GM23338 (cell line): ENCODE measurements around the gene SEC16A. TPM values are rescaled to one million over a fixed set of nuclear protein-coding genes. Genes with fewer than 3 reads are reported as not detected.

ENCODE experiments used
- ATAC-seq: fragments of 200-7000 bp; cut with Tn5 transposase; 3 replicates; pipeline ENCODE4 v1.9.1; 2020
- DNase-seq: peaks from one replicate; pipeline ENCODE4 v3.0.0-alpha.2; 2015; ENCODE audit warnings: low spot score
- H2AFZ ChIP-seq: fragments of 200-600 bp; sonication (generic); 2 replicates; pipeline ENCODE4 v1.8.0; 2016; ENCODE audit warnings: antibody characterized with exemption, mild to moderate bottlenecking, moderate library complexity
- H3F3A ChIP-seq: fragments of 200-600 bp; sonication (generic); replicated peaks from 2 replicates; pipeline ENCODE4 v1.8.0; 2017; ENCODE audit warnings: antibody characterized with exemption, mixed run types, low read depth
- H3K27ac ChIP-seq: fragments of 200-600 bp; sonication (generic); 2 replicates; pipeline ENCODE4 v1.6.1; 2016; ENCODE audit warnings: low read depth
- H3K27me3 ChIP-seq: fragments of 200-600 bp; sonication (generic); 2 replicates; pipeline ENCODE4 v1.8.0; 2016; ENCODE audit warnings: mild to moderate bottlenecking, mixed run types, moderate library complexity; ENCODE audit not compliant: insufficient read depth
- H3K36me3 ChIP-seq: fragments of 200-600 bp; sonication (generic); 2 replicates; pipeline ENCODE4 v1.8.0; 2016; ENCODE audit warnings: mild to moderate bottlenecking; ENCODE audit not compliant: insufficient read depth
- H3K4me1 ChIP-seq: fragments of 200-600 bp; sonication (generic); 2 replicates; pipeline ENCODE4 v1.8.0; 2016; ENCODE audit warnings: mild to moderate bottlenecking, moderate library complexity; ENCODE audit not compliant: insufficient read depth
- H3K4me2 ChIP-seq: fragments of 200-600 bp; sonication (generic); 2 replicates; pipeline ENCODE4 v1.7.1; 2017; ENCODE audit warnings: mixed run types
- H3K4me3 ChIP-seq: fragments of 200-600 bp; sonication (generic); 2 replicates; pipeline ENCODE4 v1.6.1; 2016; ENCODE audit warnings: mixed run types
- H3K79me2 ChIP-seq: fragments of 200-600 bp; sonication (generic); replicated peaks from 2 replicates; pipeline ENCODE4 v1.8.0; 2017; ENCODE audit warnings: mild to moderate bottlenecking; ENCODE audit not compliant: insufficient read depth
- H3K9me2 ChIP-seq: fragments of 200-600 bp; sonication (generic); 2 replicates; pipeline ENCODE4 v1.8.0; 2017; ENCODE audit not compliant: insufficient read depth
- H4K20me1 ChIP-seq: fragments of 200-600 bp; sonication (generic); replicated peaks from 2 replicates; pipeline ENCODE4 v1.8.0; 2017; ENCODE audit warnings: mild to moderate bottlenecking; ENCODE audit not compliant: insufficient read depth
- H3K27ac Mint-ChIP-seq: 2 replicates; pipeline ENCODE4 v1.8.0; 2020; ENCODE audit warnings: inconsistent platforms, mild to moderate bottlenecking, moderate library complexity, mixed read lengths
- H3K27me3 Mint-ChIP-seq: 3 replicates; pipeline ENCODE4 v1.8.0; 2022; ENCODE audit warnings: low read depth, mild to moderate bottlenecking, moderate library complexity, mixed read lengths, inconsistent platforms; ENCODE audit not compliant: insufficient read depth, poor library complexity
- H3K36me3 Mint-ChIP-seq: 3 replicates; pipeline ENCODE4 v1.8.0; 2021; ENCODE audit warnings: low read depth, mild to moderate bottlenecking, inconsistent platforms, moderate library complexity, mixed read lengths
- H3K4me1 Mint-ChIP-seq: 3 replicates; pipeline ENCODE4 v1.8.0; 2020; ENCODE audit warnings: mild to moderate bottlenecking, inconsistent platforms, mixed read lengths
- H3K4me3 Mint-ChIP-seq: 3 replicates; pipeline ENCODE4 v1.8.0; 2021; ENCODE audit warnings: moderate library complexity, mild to moderate bottlenecking, inconsistent platforms, mixed read lengths
- H3K9me3 Mint-ChIP-seq: 3 replicates; pipeline ENCODE4 v1.8.0; 2020; ENCODE audit warnings: moderate library complexity, mild to moderate bottlenecking, inconsistent platforms, mixed read lengths
- CREB1 ChIP-seq: fragments of 250-450 bp; sonication (Bioruptor Pico); IDR thresholded peaks from 2 replicates; pipeline ENCODE4 v1.5.0; 2020; ENCODE audit warnings: low read depth, mild to moderate bottlenecking, moderate library complexity
- EZH2 ChIP-seq: fragments of 200-600 bp; sonication (generic); IDR thresholded peaks from one replicate; pipeline ENCODE4 v1.8.0; 2017; ENCODE audit warnings: antibody characterized with exemption, mild to moderate bottlenecking, low read depth; ENCODE audit not compliant: unreplicated experiment
- EZH2phosphoT487 ChIP-seq: fragments of 200-600 bp; sonication (generic); IDR thresholded peaks from one replicate; pipeline ENCODE4 v1.8.1; 2018; ENCODE audit warnings: antibody characterized with exemption; ENCODE audit not compliant: unreplicated experiment
- JUNB ChIP-seq: IDR thresholded peaks from one replicate; pipeline ENCODE4 v1.6.1; 2016; ENCODE audit warnings: antibody characterized with exemption; ENCODE audit not compliant: unreplicated experiment
- NANOG ChIP-seq: IDR thresholded peaks from 2 replicates; pipeline ENCODE4 v1.6.1; 2016; ENCODE audit warnings: antibody characterized with exemption, borderline replicate concordance
- POLR2AphosphoS5 ChIP-seq: IDR thresholded peaks from 2 replicates; pipeline ENCODE4 v1.6.1; 2016; ENCODE audit warnings: antibody characterized with exemption, low read depth
- STAT1 ChIP-seq: IDR thresholded peaks from one replicate; pipeline ENCODE4 v1.6.1; 2016; ENCODE audit warnings: antibody characterized with exemption; ENCODE audit not compliant: unreplicated experiment
- ZNF114 ChIP-seq: fragments of 250-450 bp; sonication (Bioruptor Pico); IDR thresholded peaks from 2 replicates; pipeline ENCODE4 v1.5.0; 2020; ENCODE audit warnings: mild to moderate bottlenecking, moderate library complexity
- ZNF331 ChIP-seq: fragments of 250-450 bp; sonication (Bioruptor Pico); IDR thresholded peaks from 2 replicates; pipeline ENCODE4 v1.5.0; 2020; ENCODE audit warnings: low read depth, mild to moderate bottlenecking, moderate library complexity
- polyA plus RNA-seq: library from polyadenylated mRNA; unstranded; fragments of >200 nt; fragmentation: Nextera tagmentation; extraction: Ambion mirVana; gene quantifications from 2 replicates; pipeline ENCODE4 v1.2.1, GENCODE V29; 2016
- total RNA-seq: library from RNA; depleted of rRNA; stranded (reverse); fragments of >200 nt; shearing (Covaris generic); gene quantifications from 2 replicates; pipeline ENCODE4 v1.2.3, GENCODE V29; 2014
- TF ChIP-seq, protein P1 (sequence below): fragments of 250-450 bp; sonication (Bioruptor Pico); IDR thresholded peaks from 2 replicates; pipeline ENCODE4 v1.5.0; 2020; ENCODE audit warnings: mild to moderate bottlenecking, moderate library complexity
- TF ChIP-seq, protein P2 (sequence below), 2 experiments: fragments of 200-600 bp in 1 of 2; sonication (generic) in 1 of 2; conservative IDR thresholded peaks; 2 replicates each; pipeline versions ENCODE4 v1.5.1 to v1.6.1; 2016 to 2017; ENCODE audit warnings: antibody characterized with exemption in 2 of 2, low read depth in 2 of 2, mild to moderate bottlenecking in 2 of 2, moderate library complexity in 1 of 2
- TF ChIP-seq, protein P3 (sequence below): IDR thresholded peaks from one replicate; pipeline ENCODE4 v1.6.1; 2018; ENCODE audit warnings: antibody characterized with exemption; ENCODE audit not compliant: unreplicated experiment
- TF ChIP-seq, protein P4 (sequence below): IDR thresholded peaks from 2 replicates; pipeline ENCODE4 v1.6.1; 2016; ENCODE audit warnings: antibody characterized with exemption

Gene SEC16A
- total and polyA plus RNA-seq, 2 experiments from 2014 or later: 34.0 to 59.2 TPM

DNA sequence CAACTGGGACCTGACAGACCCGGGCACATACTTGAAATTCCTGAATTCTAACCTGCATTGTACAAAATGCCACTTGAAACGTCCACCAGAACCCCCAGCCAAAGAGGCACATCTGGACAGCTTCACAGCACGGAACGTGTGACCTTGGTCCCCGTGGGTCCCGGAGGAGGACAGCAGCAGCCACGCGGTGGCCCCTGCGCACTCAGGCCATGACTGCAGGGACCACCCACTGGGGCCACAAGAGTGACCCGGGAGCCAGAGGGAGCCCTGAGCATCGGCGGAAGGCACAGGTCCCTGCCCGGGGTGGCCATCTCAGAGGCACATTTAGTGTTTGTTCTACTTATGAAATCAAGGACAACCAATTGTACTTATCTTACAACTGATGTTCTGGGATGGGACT lies 80.8 kb downstream of the SEC16A start:
- peaks cover 9% of the 10 kb centered on the region for H3K4me1 Mint-ChIP-seq
- no peaks in the 10 kb centered on the region for H3K27me3 ChIP-seq
- no peak overlapping the region for H3K27ac Mint-ChIP-seq
- H3K36me3 Mint-ChIP-seq: peaks cover 60% of the 10 kb centered on the region
- H3K4me3 ChIP-seq: no peak overlapping the region
- ATAC-seq (no peak), DNase-seq (no peak)
- H4K20me1 ChIP-seq: no peaks in the 10 kb centered on the region; the same call in none of the 2 replicates
- H3K4me1 ChIP-seq: peaks cover 3% of the 10 kb centered on the region; the same call in 1 of the 2 replicates
- no peaks in the 10 kb centered on the region for H3K9me2 ChIP-seq
- H3K79me2 ChIP-seq: peaks cover 29% of the 10 kb centered on the region
- no peak overlapping the region for H3K4me3 Mint-ChIP-seq
- peaks cover 19% of the 10 kb centered on the region for H3K27me3 Mint-ChIP-seq
- peak overlapping the region; percentile 39; the same call in 1 of the 2 replicates for H3K27ac ChIP-seq
- H3K4me2 ChIP-seq: no peak overlapping the region
- no peaks in the 10 kb centered on the region; the same call in 2 of the 3 replicates for H3K9me3 Mint-ChIP-seq
- TF ChIP-seq POLR2AphosphoS5: no peak
- no peak for TF ChIP-seq STAT1
- TF ChIP-seq ZNF114 (CRISPR knock-in tag): no peak
- no peak for TF ChIP-seq EZH2
- no peak for TF ChIP-seq CREB1 (CRISPR knock-in tag)
- TF ChIP-seq JUNB: no peak
- TF ChIP-seq, protein P1, sequence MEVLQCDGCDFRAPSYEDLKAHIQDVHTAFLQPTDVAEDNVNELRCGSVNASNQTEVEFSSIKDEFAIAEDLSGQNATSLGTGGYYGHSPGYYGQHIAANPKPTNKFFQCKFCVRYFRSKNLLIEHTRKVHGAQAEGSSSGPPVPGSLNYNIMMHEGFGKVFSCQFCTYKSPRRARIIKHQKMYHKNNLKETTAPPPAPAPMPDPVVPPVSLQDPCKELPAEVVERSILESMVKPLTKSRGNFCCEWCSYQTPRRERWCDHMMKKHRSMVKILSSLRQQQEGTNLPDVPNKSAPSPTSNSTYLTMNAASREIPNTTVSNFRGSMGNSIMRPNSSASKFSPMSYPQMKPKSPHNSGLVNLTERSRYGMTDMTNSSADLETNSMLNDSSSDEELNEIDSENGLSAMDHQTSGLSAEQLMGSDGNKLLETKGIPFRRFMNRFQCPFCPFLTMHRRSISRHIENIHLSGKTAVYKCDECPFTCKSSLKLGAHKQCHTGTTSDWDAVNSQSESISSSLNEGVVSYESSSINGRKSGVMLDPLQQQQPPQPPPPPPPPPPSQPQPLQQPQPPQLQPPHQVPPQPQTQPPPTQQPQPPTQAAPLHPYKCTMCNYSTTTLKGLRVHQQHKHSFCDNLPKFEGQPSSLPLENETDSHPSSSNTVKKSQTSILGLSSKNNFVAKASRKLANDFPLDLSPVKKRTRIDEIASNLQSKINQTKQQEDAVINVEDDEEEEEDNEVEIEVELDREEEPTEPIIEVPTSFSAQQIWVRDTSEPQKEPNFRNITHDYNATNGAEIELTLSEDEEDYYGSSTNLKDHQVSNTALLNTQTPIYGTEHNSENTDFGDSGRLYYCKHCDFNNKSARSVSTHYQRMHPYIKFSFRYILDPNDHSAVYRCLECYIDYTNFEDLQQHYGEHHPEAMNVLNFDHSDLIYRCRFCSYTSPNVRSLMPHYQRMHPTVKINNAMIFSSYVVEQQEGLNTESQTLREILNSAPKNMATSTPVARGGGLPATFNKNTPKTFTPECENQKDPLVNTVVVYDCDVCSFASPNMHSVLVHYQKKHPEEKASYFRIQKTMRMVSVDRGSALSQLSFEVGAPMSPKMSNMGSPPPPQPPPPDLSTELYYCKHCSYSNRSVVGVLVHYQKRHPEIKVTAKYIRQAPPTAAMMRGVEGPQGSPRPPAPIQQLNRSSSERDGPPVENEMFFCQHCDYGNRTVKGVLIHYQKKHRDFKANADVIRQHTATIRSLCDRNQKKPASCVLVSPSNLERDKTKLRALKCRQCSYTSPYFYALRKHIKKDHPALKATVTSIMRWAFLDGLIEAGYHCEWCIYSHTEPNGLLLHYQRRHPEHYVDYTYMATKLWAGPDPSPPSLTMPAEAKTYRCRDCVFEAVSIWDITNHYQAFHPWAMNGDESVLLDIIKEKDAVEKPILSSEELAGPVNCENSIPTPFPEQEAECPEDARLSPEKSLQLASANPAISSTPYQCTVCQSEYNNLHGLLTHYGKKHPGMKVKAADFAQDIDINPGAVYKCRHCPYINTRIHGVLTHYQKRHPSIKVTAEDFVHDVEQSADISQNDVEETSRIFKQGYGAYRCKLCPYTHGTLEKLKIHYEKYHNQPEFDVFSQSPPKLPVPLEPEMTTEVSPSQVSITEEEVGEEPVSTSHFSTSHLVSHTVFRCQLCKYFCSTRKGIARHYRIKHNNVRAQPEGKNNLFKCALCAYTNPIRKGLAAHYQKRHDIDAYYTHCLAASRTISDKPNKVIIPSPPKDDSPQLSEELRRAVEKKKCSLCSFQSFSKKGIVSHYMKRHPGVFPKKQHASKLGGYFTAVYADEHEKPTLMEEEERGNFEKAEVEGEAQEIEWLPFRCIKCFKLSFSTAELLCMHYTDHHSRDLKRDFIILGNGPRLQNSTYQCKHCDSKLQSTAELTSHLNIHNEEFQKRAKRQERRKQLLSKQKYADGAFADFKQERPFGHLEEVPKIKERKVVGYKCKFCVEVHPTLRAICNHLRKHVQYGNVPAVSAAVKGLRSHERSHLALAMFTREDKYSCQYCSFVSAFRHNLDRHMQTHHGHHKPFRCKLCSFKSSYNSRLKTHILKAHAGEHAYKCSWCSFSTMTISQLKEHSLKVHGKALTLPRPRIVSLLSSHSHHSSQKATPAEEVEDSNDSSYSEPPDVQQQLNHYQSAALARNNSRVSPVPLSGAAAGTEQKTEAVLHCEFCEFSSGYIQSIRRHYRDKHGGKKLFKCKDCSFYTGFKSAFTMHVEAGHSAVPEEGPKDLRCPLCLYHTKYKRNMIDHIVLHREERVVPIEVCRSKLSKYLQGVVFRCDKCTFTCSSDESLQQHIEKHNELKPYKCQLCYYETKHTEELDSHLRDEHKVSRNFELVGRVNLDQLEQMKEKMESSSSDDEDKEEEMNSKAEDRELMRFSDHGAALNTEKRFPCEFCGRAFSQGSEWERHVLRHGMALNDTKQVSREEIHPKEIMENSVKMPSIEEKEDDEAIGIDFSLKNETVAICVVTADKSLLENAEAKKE (CRISPR knock-in tag): no peak
- no peak for TF ChIP-seq NANOG
- TF ChIP-seq, protein P2, sequence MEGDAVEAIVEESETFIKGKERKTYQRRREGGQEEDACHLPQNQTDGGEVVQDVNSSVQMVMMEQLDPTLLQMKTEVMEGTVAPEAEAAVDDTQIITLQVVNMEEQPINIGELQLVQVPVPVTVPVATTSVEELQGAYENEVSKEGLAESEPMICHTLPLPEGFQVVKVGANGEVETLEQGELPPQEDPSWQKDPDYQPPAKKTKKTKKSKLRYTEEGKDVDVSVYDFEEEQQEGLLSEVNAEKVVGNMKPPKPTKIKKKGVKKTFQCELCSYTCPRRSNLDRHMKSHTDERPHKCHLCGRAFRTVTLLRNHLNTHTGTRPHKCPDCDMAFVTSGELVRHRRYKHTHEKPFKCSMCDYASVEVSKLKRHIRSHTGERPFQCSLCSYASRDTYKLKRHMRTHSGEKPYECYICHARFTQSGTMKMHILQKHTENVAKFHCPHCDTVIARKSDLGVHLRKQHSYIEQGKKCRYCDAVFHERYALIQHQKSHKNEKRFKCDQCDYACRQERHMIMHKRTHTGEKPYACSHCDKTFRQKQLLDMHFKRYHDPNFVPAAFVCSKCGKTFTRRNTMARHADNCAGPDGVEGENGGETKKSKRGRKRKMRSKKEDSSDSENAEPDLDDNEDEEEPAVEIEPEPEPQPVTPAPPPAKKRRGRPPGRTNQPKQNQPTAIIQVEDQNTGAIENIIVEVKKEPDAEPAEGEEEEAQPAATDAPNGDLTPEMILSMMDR (conservative IDR thresholded peaks at IDR 0.05; ENCODE audit: low read depth in 2 of 2): no peak
- TF ChIP-seq, protein P3, sequence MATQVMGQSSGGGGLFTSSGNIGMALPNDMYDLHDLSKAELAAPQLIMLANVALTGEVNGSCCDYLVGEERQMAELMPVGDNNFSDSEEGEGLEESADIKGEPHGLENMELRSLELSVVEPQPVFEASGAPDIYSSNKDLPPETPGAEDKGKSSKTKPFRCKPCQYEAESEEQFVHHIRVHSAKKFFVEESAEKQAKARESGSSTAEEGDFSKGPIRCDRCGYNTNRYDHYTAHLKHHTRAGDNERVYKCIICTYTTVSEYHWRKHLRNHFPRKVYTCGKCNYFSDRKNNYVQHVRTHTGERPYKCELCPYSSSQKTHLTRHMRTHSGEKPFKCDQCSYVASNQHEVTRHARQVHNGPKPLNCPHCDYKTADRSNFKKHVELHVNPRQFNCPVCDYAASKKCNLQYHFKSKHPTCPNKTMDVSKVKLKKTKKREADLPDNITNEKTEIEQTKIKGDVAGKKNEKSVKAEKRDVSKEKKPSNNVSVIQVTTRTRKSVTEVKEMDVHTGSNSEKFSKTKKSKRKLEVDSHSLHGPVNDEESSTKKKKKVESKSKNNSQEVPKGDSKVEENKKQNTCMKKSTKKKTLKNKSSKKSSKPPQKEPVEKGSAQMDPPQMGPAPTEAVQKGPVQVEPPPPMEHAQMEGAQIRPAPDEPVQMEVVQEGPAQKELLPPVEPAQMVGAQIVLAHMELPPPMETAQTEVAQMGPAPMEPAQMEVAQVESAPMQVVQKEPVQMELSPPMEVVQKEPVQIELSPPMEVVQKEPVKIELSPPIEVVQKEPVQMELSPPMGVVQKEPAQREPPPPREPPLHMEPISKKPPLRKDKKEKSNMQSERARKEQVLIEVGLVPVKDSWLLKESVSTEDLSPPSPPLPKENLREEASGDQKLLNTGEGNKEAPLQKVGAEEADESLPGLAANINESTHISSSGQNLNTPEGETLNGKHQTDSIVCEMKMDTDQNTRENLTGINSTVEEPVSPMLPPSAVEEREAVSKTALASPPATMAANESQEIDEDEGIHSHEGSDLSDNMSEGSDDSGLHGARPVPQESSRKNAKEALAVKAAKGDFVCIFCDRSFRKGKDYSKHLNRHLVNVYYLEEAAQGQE: no peak
- TF ChIP-seq, protein P4, sequence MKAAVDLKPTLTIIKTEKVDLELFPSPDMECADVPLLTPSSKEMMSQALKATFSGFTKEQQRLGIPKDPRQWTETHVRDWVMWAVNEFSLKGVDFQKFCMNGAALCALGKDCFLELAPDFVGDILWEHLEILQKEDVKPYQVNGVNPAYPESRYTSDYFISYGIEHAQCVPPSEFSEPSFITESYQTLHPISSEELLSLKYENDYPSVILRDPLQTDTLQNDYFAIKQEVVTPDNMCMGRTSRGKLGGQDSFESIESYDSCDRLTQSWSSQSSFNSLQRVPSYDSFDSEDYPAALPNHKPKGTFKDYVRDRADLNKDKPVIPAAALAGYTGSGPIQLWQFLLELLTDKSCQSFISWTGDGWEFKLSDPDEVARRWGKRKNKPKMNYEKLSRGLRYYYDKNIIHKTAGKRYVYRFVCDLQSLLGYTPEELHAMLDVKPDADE: no peak
- no peak for TF ChIP-seq EZH2phosphoT487
- TF ChIP-seq ZNF331 (CRISPR knock-in tag): no peak
- no peak overlapping the region for H2AFZ ChIP-seq
- H3F3A ChIP-seq: peaks cover 22% of the 10 kb centered on the region
- peaks cover 24% of the 10 kb centered on the region for H3K36me3 ChIP-seq
